Neural crest cell (in vitro differentiated cells): ENCODE results near the gene PKLR. TPM values are rescaled to one million over a fixed set of nuclear protein-coding genes. Genes with fewer than 3 reads are reported as not detected.

Experiments used
- DNase-seq: peaks from one replicate; pipeline ENCODE4 v3.0.0; 2021; ENCODE audit warnings: low read depth, mixed read lengths, low spot score
- H3K27ac Mint-ChIP-seq: one replicate; pipeline ENCODE4 v1.8.0; 2021; ENCODE audit warnings: mild to moderate bottlenecking, mixed read lengths; ENCODE audit not compliant: unreplicated experiment
- H3K27me3 Mint-ChIP-seq: 2 replicates; pipeline ENCODE4 v1.8.0; 2021; ENCODE audit warnings: low read depth, mild to moderate bottlenecking, mixed read lengths
- H3K36me3 Mint-ChIP-seq: 2 replicates; pipeline ENCODE4 v1.8.0; 2021; ENCODE audit warnings: low read depth, mild to moderate bottlenecking, mixed read lengths
- H3K4me1 Mint-ChIP-seq: 2 replicates; pipeline ENCODE4 v1.8.0; 2021; ENCODE audit warnings: mixed read lengths
- H3K4me3 Mint-ChIP-seq: one replicate; pipeline ENCODE4 v1.8.0; 2021; ENCODE audit warnings: mild to moderate bottlenecking, mixed read lengths
- H3K9me3 Mint-ChIP-seq: 2 replicates; pipeline ENCODE4 v1.8.0; 2021; ENCODE audit warnings: mixed read lengths
- CTCF ChIP-seq: fragments of 200-600 bp; sonication (generic); conservative IDR thresholded peaks from 2 replicates; pipeline ENCODE4 v1.5.0; 2021; ENCODE audit warnings: antibody characterized with exemption, mild to moderate bottlenecking
- total RNA-seq: library from RNA; stranded (reverse); gene quantifications from 2 replicates; pipeline ENCODE4 v1.2.1, GENCODE V29; 2021

PKLR gene
- total RNA-seq, 1 donor from 2014 or later, result not detected

- DNase-seq, result no peak
- H3K36me3 Mint-ChIP-seq, result peaks cover 36% of the 10 kb centered on the region
Observed at GRCh38 chr1:155266553-155266952, 34.7 kb downstream of the PKLR start.

GRCh38 chr1:155263067-155263466 lies 38.2 kb downstream of the PKLR start:
- Mint-ChIP-seq H3K27me3 (peaks cover 4% of the 10 kb centered on the region), H3K9me3 (no peaks in the 10 kb centered on the region), H3K36me3 (peaks cover 21% of the 10 kb centered on the region), H3K27ac (no peak overlapping the region), H3K4me1 (peaks cover 27% of the 10 kb centered on the region), H3K4me3 (peak overlapping the region; percentile 98)
- TF ChIP-seq CTCF, result no peak
- DNase-seq, result no peak

More at GRCh38 chr1:155266553-155266952, 34.7 kb downstream of the PKLR start:
- H3K27ac Mint-ChIP-seq, result no peak overlapping the region
- peaks cover 19% of the 10 kb centered on the region for H3K4me1 Mint-ChIP-seq
- H3K27me3 Mint-ChIP-seq, result peaks cover 4% of the 10 kb centered on the region
- H3K9me3 Mint-ChIP-seq, result no peaks in the 10 kb centered on the region
- H3K4me3 Mint-ChIP-seq, result no peak overlapping the region
- no peak for TF ChIP-seq CTCF

GRCh38 chr1:155261852-155262673 lies 39.2 kb downstream of the PKLR start, which contains the start of gene SCAMP3:
SCAMP3 (minus strand) TSS chr1:155262360; CDS start chr1:155262151, 209 bp downstream.
- H3K4me1 Mint-ChIP-seq, result peaks cover 31% of the 10 kb centered on the region
- peaks cover 23% of the 10 kb centered on the region for H3K36me3 Mint-ChIP-seq
- no peak for TF ChIP-seq CTCF
- H3K4me3 Mint-ChIP-seq, result peak within 1 kb of the TSS; percentile 98
- H3K27me3 Mint-ChIP-seq, result peaks cover 4% of the 10 kb centered on the region
- peak; percentile 83 for DNase-seq
- H3K27ac Mint-ChIP-seq, result peak within 1 kb of the TSS; percentile 91
- no peaks in the 10 kb centered on the region for H3K9me3 Mint-ChIP-seq

GRCh38 chr1:155261493-155261851 lies 39.8 kb downstream of the PKLR start:
- Mint-ChIP-seq H3K36me3 (peaks cover 23% of the 10 kb centered on the region), H3K4me3 (peak overlapping the region; percentile 98), H3K27ac (peak overlapping the region; percentile 91), H3K27me3 (peaks cover 4% of the 10 kb centered on the region), H3K4me1 (peaks cover 37% of the 10 kb centered on the region), H3K9me3 (no peaks in the 10 kb centered on the region)
- no peak for DNase-seq
- TF ChIP-seq CTCF, result peak; percentile 14

- TF ChIP-seq CTCF, result no peak
- H3K4me1 Mint-ChIP-seq, result peaks cover 46% of the 10 kb centered on the region
- H3K36me3 Mint-ChIP-seq, result peaks cover 18% of the 10 kb centered on the region
- H3K27ac Mint-ChIP-seq, result no peak overlapping the region
- peaks cover 4% of the 10 kb centered on the region for H3K27me3 Mint-ChIP-seq
- H3K9me3 Mint-ChIP-seq, result no peaks in the 10 kb centered on the region
- no peak for DNase-seq
- H3K4me3 Mint-ChIP-seq, result peak overlapping the region; percentile 98
Observed at GRCh38 chr1:155260276-155260675, 41.0 kb downstream of the PKLR start.
